H9 (cell line): ENCODE measurements around the gene TICRR. TPM values are rescaled to one million over a fixed set of nuclear protein-coding genes. Genes with fewer than 3 reads are reported as not detected.

Source experiments
- DNase-seq: peaks from one replicate; pipeline ENCODE4 v3.0.0-alpha.2; 2017
- H2AFZ ChIP-seq: one replicate; pipeline ENCODE4 v1.6.1; 2013; ENCODE audit warnings: mild to moderate bottlenecking, low read length, control low read depth, moderate library complexity
- H2AK5ac ChIP-seq: 2 replicates; pipeline ENCODE4 v1.6.1; 2013; ENCODE audit warnings: low read length, control low read depth, mixed read lengths; ENCODE audit not compliant: insufficient read length
- H2BK120ac ChIP-seq: one replicate; pipeline ENCODE4 v1.6.1; 2013; ENCODE audit warnings: low read depth, mild to moderate bottlenecking, low read length, control low read depth, inconsistent platforms; ENCODE audit not compliant: poor library complexity, severe bottlenecking
- H2BK12ac ChIP-seq: 2 replicates; pipeline ENCODE4 v1.6.1; 2013; ENCODE audit warnings: low read length, control low read depth, mixed read lengths, low read depth; ENCODE audit not compliant: insufficient read length
- H2BK15ac ChIP-seq: 2 replicates; pipeline ENCODE4 v1.6.1; 2013; ENCODE audit warnings: low read depth, low read length, control low read depth
- H2BK20ac ChIP-seq: one replicate; pipeline ENCODE4 v1.6.1; 2013; ENCODE audit warnings: low read depth, mild to moderate bottlenecking, low read length, control low read depth, inconsistent platforms; ENCODE audit not compliant: poor library complexity, severe bottlenecking
- H2BK5ac ChIP-seq: 2 replicates; pipeline ENCODE4 v1.6.1; 2013; ENCODE audit warnings: low read length, control low read depth, mixed read lengths; ENCODE audit not compliant: insufficient read length
- H3K14ac ChIP-seq: 2 replicates; pipeline ENCODE4 v1.6.1; 2013; ENCODE audit warnings: low read length, control low read depth; ENCODE audit not compliant: insufficient read depth
- H3K18ac ChIP-seq: 2 replicates; pipeline ENCODE4 v1.6.1; 2013; ENCODE audit warnings: low read depth, mild to moderate bottlenecking, mixed read lengths, low read length, control low read depth; ENCODE audit not compliant: insufficient read length
- H3K23ac ChIP-seq: 2 replicates; pipeline ENCODE4 v1.6.1; 2013; ENCODE audit warnings: low read length, control low read depth, mixed read lengths, low read depth; ENCODE audit not compliant: insufficient read length
- H3K23me2 ChIP-seq: 2 replicates; pipeline ENCODE4 v1.6.1; 2013; ENCODE audit warnings: low read depth, mild to moderate bottlenecking, mixed read lengths, low read length, control low read depth; ENCODE audit not compliant: insufficient read length, poor library complexity, severe bottlenecking
- H3K27ac ChIP-seq: 2 replicates; pipeline ENCODE4 v1.5.1; 2013; ENCODE audit warnings: low read length, control low read depth, mixed read lengths, low read depth; ENCODE audit not compliant: insufficient read length
- H3K27me3 ChIP-seq: 2 replicates; pipeline ENCODE4 v1.6.1; 2013; ENCODE audit warnings: low read length, control low read depth, inconsistent platforms; ENCODE audit not compliant: insufficient read depth
- H3K4ac ChIP-seq: 2 replicates; pipeline ENCODE4 v1.6.1; 2013; ENCODE audit warnings: low read depth, mild to moderate bottlenecking, control low read depth, inconsistent platforms, low read length, moderate library complexity
- H3K4me1 ChIP-seq: 2 replicates; pipeline ENCODE4 v1.6.1; 2013; ENCODE audit warnings: low read length, control low read depth, inconsistent platforms; ENCODE audit not compliant: insufficient read depth
- H3K4me2 ChIP-seq: 2 replicates; pipeline ENCODE4 v1.6.1; 2013; ENCODE audit warnings: low read length, control low read depth, mixed read lengths; ENCODE audit not compliant: insufficient read length, insufficient read depth
- H3K56ac ChIP-seq: 2 replicates; pipeline ENCODE4 v1.6.1; 2013; ENCODE audit warnings: low read depth, mild to moderate bottlenecking, mixed read lengths, low read length, control low read depth; ENCODE audit not compliant: insufficient read length
- H3K79me1 ChIP-seq: 2 replicates; pipeline ENCODE4 v1.6.1; 2013; ENCODE audit warnings: low read depth, mild to moderate bottlenecking, moderate library complexity, low read length, control low read depth, inconsistent platforms; ENCODE audit not compliant: insufficient read depth, poor library complexity, severe bottlenecking
- H3K79me2 ChIP-seq: 2 replicates; pipeline ENCODE4 v1.6.1; 2013; ENCODE audit warnings: low read length, control low read depth, inconsistent platforms; ENCODE audit not compliant: insufficient read depth
- H3K9ac ChIP-seq: 2 replicates; pipeline ENCODE4 v1.6.1; 2013; ENCODE audit warnings: low read length, control low read depth, mixed read lengths; ENCODE audit not compliant: insufficient read length; ENCODE audit errors: extremely low read depth
- H3K9me3 ChIP-seq: one replicate; pipeline ENCODE4 v1.6.1; 2013; ENCODE audit warnings: low read depth, low read length, inconsistent platforms; ENCODE audit not compliant: control insufficient read depth
- H3T11ph ChIP-seq: one replicate; pipeline ENCODE4 v1.6.1; 2013; ENCODE audit warnings: mild to moderate bottlenecking, low read length, control low read depth, inconsistent platforms
- H4K20me1 ChIP-seq: one replicate; pipeline ENCODE4 v1.6.1; 2013; ENCODE audit not compliant: control insufficient read depth, insufficient read length, insufficient read depth
- H4K5ac ChIP-seq: 2 replicates; pipeline ENCODE4 v1.6.1; 2013; ENCODE audit warnings: low read depth, mild to moderate bottlenecking, mixed read lengths, low read length, control low read depth; ENCODE audit not compliant: insufficient read length
- H4K8ac ChIP-seq: replicated peaks from 2 replicates; pipeline ENCODE4 v1.6.1; 2013; ENCODE audit warnings: low read length, control low read depth, mixed read lengths, low read depth; ENCODE audit not compliant: insufficient read length
- H4K91ac ChIP-seq: 2 replicates; pipeline ENCODE4 v1.6.1; 2013; ENCODE audit warnings: low read depth, mild to moderate bottlenecking, moderate library complexity, mixed read lengths, low read length, control low read depth; ENCODE audit not compliant: insufficient read length
- H3K27ac Mint-ChIP-seq, 3 experiments: 2 replicates in 2 of 3; 3 replicates in 1 of 3; pipeline ENCODE4 v1.8.0; 2020 to 2021; ENCODE audit warnings: mixed read lengths in 3 of 3, mild to moderate bottlenecking in 1 of 3, moderate library complexity in 1 of 3
- H3K27me3 Mint-ChIP-seq: 2 replicates; pipeline ENCODE4 v1.8.0; 2021; ENCODE audit warnings: low read depth, mild to moderate bottlenecking, moderate library complexity, mixed read lengths
- H3K36me3 Mint-ChIP-seq, 3 experiments: 2 replicates in 2 of 3; 3 replicates in 1 of 3; pipeline ENCODE4 v1.8.0; 2020 to 2021; ENCODE audit warnings: low read depth in 3 of 3, mixed read lengths in 3 of 3; ENCODE audit not compliant: insufficient read depth in 1 of 3
- H3K4me1 Mint-ChIP-seq, 2 experiments: 2 replicates each; pipeline ENCODE4 v1.8.0; 2020; ENCODE audit warnings: mixed read lengths in 2 of 2
- H3K4me3 Mint-ChIP-seq, 2 experiments: 2 replicates in 1 of 2; 3 replicates in 1 of 2; pipeline ENCODE4 v1.8.0; 2020 to 2021; ENCODE audit warnings: mild to moderate bottlenecking in 2 of 2, mixed read lengths in 2 of 2, moderate library complexity in 1 of 2
- H3K9me3 Mint-ChIP-seq, 2 experiments: 2 replicates in 1 of 2; 3 replicates in 1 of 2; pipeline ENCODE4 v1.8.0; 2020; ENCODE audit warnings: mild to moderate bottlenecking in 2 of 2, mixed read lengths in 2 of 2, moderate library complexity in 1 of 2
- CTCF ChIP-seq: fragments of 200-600 bp; sonication (generic); conservative IDR thresholded peaks from 3 replicates; pipeline ENCODE4 v1.8.0; 2021; ENCODE audit warnings: antibody characterized with exemption, mild to moderate bottlenecking
- WGBS: extraction: QIAGEN DNeasy Blood & Tissue Kit; methylation state at CpG from one replicate; pipeline ENCODE4 v1.1.7; 2013; ENCODE audit warnings: missing lambda C conversion rate, low lambda C conversion rate, mixed read lengths; ENCODE audit not compliant: insufficient read length; ENCODE audit errors: extremely low coverage; 5-methylcytosine and 5-hydroxymethylcytosine counted together
- total RNA-seq: library from RNA; stranded (reverse); gene quantifications from 2 replicates; pipeline ENCODE4 v1.2.1, GENCODE V29; 2021

Gene TICRR
- total RNA-seq, 1 experiment from 2014 or later, result 26.0 TPM

- peaks cover 62 to 91% (median 83%) of the 10 kb centered on the region in 3 experiments for H3K36me3 Mint-ChIP-seq
- H3K4me1 ChIP-seq, result no peaks in the 10 kb centered on the region
- no peak overlapping the region for H2BK20ac ChIP-seq
- no peak overlapping the region for H2BK12ac ChIP-seq
- H3K18ac ChIP-seq, result no peak overlapping the region
- H3K27me3 ChIP-seq, result no peaks in the 10 kb centered on the region
- H2AK5ac ChIP-seq, result no peak overlapping the region
- whole genome bisulfite sequencing, result no CpG with 5 or more reads among the region's 2 CpGs
- no peak overlapping the region for H2BK15ac ChIP-seq
- no peak overlapping the region for H3K4ac ChIP-seq
- no peaks in the 10 kb centered on the region for H3K23me2 ChIP-seq
- no peak overlapping the region for H4K5ac ChIP-seq
- H2BK120ac ChIP-seq, result no peak overlapping the region
- H3K4me1 Mint-ChIP-seq, result no peaks in the 10 kb centered on the region
- TF ChIP-seq CTCF, result no peak
- no peaks in the 10 kb centered on the region for H3K79me2 ChIP-seq
- H4K20me1 ChIP-seq, result no peaks in the 10 kb centered on the region
- H3K14ac ChIP-seq, result no peak overlapping the region
- H3K9me3 Mint-ChIP-seq, result no peaks in the 10 kb centered on the region; a peak in 1 of 5 replicates
- no peak overlapping the region for H2AFZ ChIP-seq
- DNase-seq, result no peak
- no peak overlapping the region for H4K8ac ChIP-seq
- no peaks in the 10 kb centered on the region for H3K9me3 ChIP-seq
- no peaks in the 10 kb centered on the region for H3K27me3 Mint-ChIP-seq
- no peak overlapping the region for H3K23ac ChIP-seq
- H3K4me2 ChIP-seq, result no peak overlapping the region
- H3K27ac Mint-ChIP-seq, result peak overlapping the region in 1 of 3 experiments; percentile 2; a peak in 1 of 7 replicates
- no peak overlapping the region for H3K9ac ChIP-seq
- H2BK5ac ChIP-seq, result no peak overlapping the region
- H3K56ac ChIP-seq, result no peak overlapping the region
- no peak overlapping the region for H3T11ph ChIP-seq
- H3K27ac ChIP-seq, result no peak overlapping the region
- no peak overlapping the region for H4K91ac ChIP-seq
- no peaks in the 10 kb centered on the region for H3K79me1 ChIP-seq
- no peak overlapping the region for H3K4me3 Mint-ChIP-seq
Observed at GRCh38 chr15:89613031-89613430, 37.8 kb downstream of the TICRR start.
